ENCODE data around the gene CPB1.
"Not testable (repeated sequence)": the region's sequence is repeated elsewhere in the genome, so short reads cannot be mapped to it uniquely, and the experiment has no call there.

CPB1 gene

GRCh38 chr3:148827585-148827984 is at the start of gene CPB1:
TSS of gene CPB1 (plus strand) at chr3:148827811. CDS start at chr3:148827824, 13 bp downstream.
- DNase-seq, result no peak

DNA sequence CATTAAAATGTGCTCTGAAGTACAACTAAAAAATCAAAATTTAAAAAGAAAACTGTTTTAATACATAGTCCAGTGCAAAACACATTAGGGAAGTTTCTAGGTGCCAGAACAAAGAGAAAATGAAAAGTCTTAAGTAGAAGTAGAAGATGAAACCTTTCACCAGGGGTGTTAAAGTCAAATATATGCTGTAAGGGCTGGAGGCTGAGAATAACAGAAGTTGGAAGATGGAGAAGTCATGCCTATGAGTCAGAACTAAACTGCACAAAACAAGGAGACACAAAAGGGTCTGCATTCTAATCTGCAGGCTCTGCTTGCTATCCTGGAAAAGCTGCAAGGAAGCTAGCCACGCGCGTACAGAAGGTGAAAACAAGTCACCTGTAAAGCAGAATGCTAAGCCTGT is 48.7 kb upstream of the CPB1 start:
- no peak for DNase-seq

- DNase-seq, result not testable (repeated sequence)
Observed at GRCh38 chr3:148785026-148785425, 42.6 kb upstream of the CPB1 start.

- DNase-seq, result not testable (repeated sequence)
Observed at GRCh38 chr3:148786159-148786558, 41.5 kb upstream of the CPB1 start.

- no peak for DNase-seq
Observed at GRCh38 chr3:148789146-148789545, 38.5 kb upstream of the CPB1 start.

GRCh38 chr3:148789906-148790305 is 37.7 kb upstream of the CPB1 start:
- DNase-seq, result no peak

DNA sequence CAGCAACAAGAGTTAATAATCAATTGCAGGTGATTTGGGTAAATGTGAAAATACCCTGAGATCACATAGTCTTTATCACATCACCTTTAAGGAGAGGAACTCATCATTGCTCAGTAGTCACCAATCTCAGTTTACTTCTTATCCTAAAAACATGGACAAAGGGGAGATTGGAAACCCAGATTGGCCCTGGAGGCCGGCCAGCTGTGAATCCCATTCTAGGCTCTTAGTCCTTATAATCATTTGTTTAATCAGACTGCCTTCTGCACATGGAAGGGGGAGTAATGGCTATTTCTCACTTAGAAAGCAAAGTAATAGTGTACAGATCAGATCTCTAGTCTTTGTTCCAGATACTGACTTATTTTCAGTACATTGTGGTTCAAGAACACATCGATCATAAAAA is 37.2 kb upstream of the CPB1 start:
- DNase-seq, result no peak

DNA sequence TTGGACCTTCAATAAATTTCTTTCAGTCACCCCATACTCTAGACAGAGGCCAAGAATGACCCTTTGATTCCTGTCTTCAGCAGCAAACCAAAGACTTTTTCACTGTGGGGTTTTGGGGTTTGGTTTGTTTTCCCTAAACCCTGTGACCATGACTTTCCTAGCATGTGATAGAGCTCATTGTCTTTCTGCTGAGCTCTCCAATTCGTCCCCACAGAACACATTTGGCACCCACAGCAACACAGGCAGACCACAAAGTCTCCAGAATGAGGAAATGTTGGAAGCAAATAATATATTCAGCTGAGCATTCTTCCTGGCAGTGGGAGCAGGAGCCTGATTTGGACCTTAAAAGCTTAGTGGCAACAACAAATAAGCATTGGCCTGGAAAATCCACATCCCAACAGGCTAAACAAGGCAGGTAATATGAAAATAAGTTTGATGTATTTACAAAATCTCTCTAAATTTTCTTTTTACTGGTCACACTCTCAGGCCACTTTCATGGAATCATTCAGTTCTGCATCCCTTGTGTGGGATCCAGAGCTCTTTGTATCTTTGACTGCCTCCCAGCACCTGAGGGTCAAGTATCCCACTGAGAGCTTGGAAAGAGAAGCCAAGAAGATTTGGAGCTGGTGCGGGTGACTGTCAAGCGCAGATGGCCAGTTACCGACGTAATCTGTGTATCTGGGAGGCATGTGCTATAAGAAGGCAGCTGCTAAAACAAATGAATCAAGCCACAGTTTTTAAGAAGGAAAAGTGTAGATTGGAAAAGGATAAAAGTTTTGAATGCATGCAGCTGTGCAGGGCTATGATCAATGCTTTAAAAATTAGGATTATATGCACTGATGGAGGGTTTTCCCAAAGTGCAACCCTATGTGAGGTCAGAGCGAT is 36.5 kb upstream of the CPB1 start:
- no peak for DNase-seq

- no peak for DNase-seq
Observed at GRCh38 chr3:148791920-148792319, 35.7 kb upstream of the CPB1 start.

DNA sequence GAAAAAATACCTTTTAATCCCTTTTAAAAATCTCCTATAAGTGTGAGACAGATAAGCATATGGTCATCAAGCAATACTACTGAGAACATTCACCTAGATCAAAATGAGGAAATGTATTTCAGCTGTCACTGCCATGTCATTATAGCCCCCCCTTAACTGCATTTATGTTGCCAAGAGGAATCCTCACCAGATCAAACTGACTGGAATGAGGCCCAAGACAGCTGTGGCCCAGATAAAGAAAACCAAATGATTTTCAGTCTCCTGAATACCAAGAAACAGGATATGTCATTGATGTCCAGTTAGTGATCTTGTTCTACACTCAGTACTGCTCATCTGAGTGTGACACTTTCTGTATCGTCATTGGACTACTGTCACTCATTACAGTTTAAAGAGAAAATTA is 35.1 kb upstream of the CPB1 start:
- DNase-seq, result no peak

- no peak for DNase-seq
Observed at GRCh38 chr3:148796799-148797198, 30.8 kb upstream of the CPB1 start.

- DNase-seq, result no peak
Observed at GRCh38 chr3:148797795-148798194, 29.8 kb upstream of the CPB1 start.

- DNase-seq, result no peak
Observed at GRCh38 chr3:148800414-148800813, 27.2 kb upstream of the CPB1 start.

DNA sequence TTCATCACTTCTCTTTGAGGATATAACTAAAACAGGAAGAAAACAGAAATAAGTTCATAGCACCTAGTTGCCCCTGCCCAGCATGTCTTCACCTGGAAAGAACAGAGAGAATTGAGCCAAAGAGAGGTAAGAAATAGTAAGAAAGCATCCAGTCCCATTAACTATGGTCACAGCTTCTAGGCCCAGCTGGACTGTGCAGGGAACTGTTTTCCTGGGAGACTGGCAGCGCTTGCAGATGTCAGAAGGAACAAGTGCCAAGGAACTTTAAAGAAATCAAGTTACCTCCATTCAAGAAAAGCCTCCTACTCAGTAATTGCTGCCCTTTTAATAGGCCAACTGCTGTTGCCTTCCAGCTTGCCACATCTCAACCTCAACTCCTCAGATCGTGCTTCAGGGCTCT is 17.8 kb upstream of the CPB1 start:
- DNase-seq, result no peak

- no peak for DNase-seq
Observed at GRCh38 chr3:148815316-148816110, 12.1 kb upstream of the CPB1 start.

DNA sequence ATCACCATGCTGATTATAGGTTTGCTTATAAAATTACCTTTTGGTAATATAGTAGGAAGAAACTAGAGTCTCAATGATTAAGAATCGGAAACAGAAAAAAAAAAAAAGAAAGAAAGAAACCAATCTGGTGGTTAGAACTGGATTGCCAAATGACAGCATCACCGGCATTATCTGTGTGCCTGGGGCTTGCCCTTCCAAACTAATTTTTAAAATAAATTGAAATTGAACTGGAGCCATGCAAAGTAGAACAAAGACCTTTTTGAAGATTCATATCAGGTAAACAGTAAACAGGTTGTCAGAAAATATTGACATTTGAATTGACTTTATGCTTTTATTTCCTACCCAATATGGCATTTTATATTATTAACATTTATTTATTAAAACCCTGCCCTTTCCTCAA is 11.2 kb upstream of the CPB1 start:
- DNase-seq, result no peak

DNA sequence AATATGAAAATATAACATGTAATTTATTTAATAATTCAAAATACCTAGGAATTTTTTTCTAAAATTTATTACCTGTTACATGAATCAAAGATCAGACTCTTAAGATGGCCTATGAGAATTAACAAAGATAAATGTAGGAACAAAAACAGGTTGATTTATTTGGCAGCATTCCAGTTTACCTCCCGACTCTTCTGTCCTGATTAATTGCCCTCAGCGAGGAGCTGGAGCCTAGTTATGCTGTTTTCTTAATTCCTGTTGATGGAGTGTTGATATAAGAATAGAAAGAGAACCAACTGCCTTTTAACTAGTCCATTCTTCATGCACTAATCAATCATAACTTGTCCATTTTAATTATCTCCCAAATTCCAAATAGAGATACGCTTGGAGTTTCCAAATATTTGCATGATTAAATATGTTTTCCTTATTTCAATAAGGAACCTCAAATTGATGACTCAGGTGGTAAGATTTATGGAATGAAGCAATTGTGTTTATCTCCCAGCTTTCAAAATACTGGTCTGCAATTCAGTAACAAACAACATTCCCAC is 10.6 kb upstream of the CPB1 start:
- no peak for DNase-seq

GRCh38 chr3:148820361-148821245 is 7.0 kb upstream of the CPB1 start:
- DNase-seq, result no peak

DNA sequence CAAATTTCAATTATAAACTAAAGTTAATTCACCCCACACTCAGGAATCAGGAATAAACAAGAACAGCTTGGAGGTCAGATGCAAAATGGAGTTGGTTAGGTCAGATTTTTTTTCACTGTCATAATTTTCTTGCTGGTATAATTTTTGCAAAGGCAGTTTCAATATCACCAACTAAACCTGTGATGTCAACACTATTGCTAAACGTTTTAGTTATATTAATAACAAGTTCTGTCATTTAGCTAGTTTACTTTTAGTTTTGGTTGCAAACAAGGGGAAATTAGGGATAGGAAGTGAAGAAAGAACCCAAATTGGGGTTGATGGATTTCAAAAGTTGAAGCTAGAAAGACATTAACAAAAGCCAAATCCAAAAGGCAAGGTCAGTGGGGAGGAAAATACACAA is 4.6 kb upstream of the CPB1 start:
- no peak for DNase-seq

DNA sequence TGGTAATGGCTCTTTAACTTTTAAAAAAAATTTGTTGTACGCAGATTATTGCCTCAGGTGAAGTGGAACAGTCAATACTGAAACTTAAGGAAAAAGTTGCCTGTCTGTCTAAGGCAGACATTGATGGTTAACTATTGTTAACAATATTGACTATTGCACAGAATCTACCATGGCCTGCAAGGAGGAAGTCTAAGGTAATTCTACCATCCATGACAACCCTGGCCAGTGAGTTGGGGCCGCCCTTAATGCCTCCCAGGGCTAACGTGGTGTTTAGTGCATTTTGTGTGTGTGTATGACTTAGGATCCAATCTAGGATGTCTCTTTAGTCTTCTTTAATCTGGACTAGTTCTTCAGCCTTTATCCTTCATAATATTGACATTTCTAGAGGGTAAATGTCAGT is 2.1 kb upstream of the CPB1 start:
- no peak for DNase-seq

GRCh38 chr3:148828136-148828690 is 602 bp downstream of the CPB1 start:
- DNase-seq, result no peak

- no peak for DNase-seq
Observed at GRCh38 chr3:148829926-148830325, 2.3 kb downstream of the CPB1 start.
